ENCODE measurements around the gene LHPP. TPM values are rescaled to one million over a fixed set of nuclear protein-coding genes. Genes with fewer than 3 reads are reported as not detected.

Gene LHPP
- total RNA-seq, 4 donors from 2014 or later = 34.2 to 76.7 (median 38.2) TPM

DNA sequence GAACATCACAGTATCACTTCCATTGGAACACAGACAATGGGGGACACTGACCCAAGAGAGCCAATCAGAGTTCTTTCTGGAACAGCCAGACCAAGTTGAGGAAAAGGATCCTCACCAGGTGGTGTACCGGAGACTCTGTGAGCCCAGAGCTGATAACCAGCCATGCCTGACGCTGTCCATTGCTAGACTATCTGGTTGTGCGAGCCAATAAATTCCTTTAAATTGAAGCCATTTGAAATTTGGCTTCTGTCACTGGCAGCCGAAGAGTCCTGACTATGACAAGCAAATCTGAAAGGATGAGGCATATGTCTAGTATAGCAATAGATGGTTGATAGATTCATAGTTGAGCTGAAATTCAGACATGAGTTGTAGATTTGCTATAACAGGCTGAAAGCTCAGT, 3.1 kb upstream of the LHPP start:
- no peak overlapping the region for H3K4me3 ChIP-seq
- H3K27me3 ChIP-seq = no peaks in the 10 kb centered on the region
- no peak for TF ChIP-seq POLR2A (IDR thresholded peaks at IDR 0.05)
- TF ChIP-seq, protein P1, sequence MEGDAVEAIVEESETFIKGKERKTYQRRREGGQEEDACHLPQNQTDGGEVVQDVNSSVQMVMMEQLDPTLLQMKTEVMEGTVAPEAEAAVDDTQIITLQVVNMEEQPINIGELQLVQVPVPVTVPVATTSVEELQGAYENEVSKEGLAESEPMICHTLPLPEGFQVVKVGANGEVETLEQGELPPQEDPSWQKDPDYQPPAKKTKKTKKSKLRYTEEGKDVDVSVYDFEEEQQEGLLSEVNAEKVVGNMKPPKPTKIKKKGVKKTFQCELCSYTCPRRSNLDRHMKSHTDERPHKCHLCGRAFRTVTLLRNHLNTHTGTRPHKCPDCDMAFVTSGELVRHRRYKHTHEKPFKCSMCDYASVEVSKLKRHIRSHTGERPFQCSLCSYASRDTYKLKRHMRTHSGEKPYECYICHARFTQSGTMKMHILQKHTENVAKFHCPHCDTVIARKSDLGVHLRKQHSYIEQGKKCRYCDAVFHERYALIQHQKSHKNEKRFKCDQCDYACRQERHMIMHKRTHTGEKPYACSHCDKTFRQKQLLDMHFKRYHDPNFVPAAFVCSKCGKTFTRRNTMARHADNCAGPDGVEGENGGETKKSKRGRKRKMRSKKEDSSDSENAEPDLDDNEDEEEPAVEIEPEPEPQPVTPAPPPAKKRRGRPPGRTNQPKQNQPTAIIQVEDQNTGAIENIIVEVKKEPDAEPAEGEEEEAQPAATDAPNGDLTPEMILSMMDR (IDR thresholded peaks at IDR 0.05) = no peak
- no peaks in the 10 kb centered on the region for H3K9me3 ChIP-seq
- no peak for DNase-seq
- H3K27ac ChIP-seq = no peak overlapping the region
- H3K4me1 ChIP-seq = no peaks in the 10 kb centered on the region
- H3K36me3 ChIP-seq = no peaks in the 10 kb centered on the region

GRCh38 chr10:124458889-124459288, 2.7 kb upstream of the LHPP start:
- H3K9me3 ChIP-seq = no peaks in the 10 kb centered on the region
- TF ChIP-seq, protein P1 (IDR thresholded peaks at IDR 0.05) = no peak
- TF ChIP-seq POLR2A (IDR thresholded peaks at IDR 0.05) = no peak
- no peak overlapping the region for H3K27ac ChIP-seq
- H3K27me3 ChIP-seq = no peaks in the 10 kb centered on the region
- no peak overlapping the region for H3K4me3 ChIP-seq
- no peak for DNase-seq
- H3K36me3 ChIP-seq = no peaks in the 10 kb centered on the region
- H3K4me1 ChIP-seq = no peaks in the 10 kb centered on the region

GRCh38 chr10:124459395-124459794, 2.2 kb upstream of the LHPP start:
- H3K36me3 ChIP-seq = no peaks in the 10 kb centered on the region
- no peak overlapping the region for H3K4me3 ChIP-seq
- no peaks in the 10 kb centered on the region for H3K4me1 ChIP-seq
- H3K27ac ChIP-seq = no peak overlapping the region
- TF ChIP-seq, protein P1 (IDR thresholded peaks at IDR 0.05) = no peak
- TF ChIP-seq POLR2A (IDR thresholded peaks at IDR 0.05) = no peak
- no peaks in the 10 kb centered on the region for H3K27me3 ChIP-seq
- no peaks in the 10 kb centered on the region for H3K9me3 ChIP-seq
- no peak for DNase-seq

GRCh38 chr10:124460144-124460543, 1.5 kb upstream of the LHPP start:
- no peaks in the 10 kb centered on the region for H3K36me3 ChIP-seq
- no peak for DNase-seq
- H3K4me3 ChIP-seq = no peak overlapping the region
- no peaks in the 10 kb centered on the region for H3K9me3 ChIP-seq
- H3K27ac ChIP-seq = no peak overlapping the region
- TF ChIP-seq POLR2A (IDR thresholded peaks at IDR 0.05) = no peak
- TF ChIP-seq, protein P1 (IDR thresholded peaks at IDR 0.05) = no peak
- H3K4me1 ChIP-seq = peaks cover 0 to 6% (median 0%) of the 10 kb centered on the region in 4 donors
- H3K27me3 ChIP-seq = no peaks in the 10 kb centered on the region

DNA sequence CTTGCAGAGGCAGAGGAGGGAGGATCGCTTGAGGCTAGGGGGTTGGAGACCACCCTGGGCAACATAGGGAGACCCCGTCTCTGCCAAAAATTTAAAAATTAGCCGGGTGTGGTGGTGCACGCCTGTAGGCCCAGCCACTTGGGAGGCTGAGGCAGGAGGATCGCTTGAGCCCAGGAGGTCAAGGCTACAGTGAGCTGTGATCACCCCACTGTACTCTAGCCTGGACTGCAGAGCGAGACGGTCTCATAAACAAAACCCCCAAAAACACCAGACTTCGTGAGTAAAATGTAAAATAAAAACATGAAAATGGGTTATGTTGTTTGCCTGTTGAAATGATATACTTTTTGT, 699 bp downstream of the LHPP start:
- H3K9me3 ChIP-seq = no peaks in the 10 kb centered on the region
- DNase-seq = no peak

More for the DNA sequence above, 699 bp downstream of the LHPP start:
- peak overlapping the region; percentile 80 to 98 (median 86) for H3K27ac ChIP-seq
- H3K4me1 ChIP-seq = peaks cover 0 to 8% (median 0%) of the 10 kb centered on the region in 4 donors
- no peaks in the 10 kb centered on the region for H3K36me3 ChIP-seq
- TF ChIP-seq POLR2A (IDR thresholded peaks at IDR 0.05) = no peak
- TF ChIP-seq, protein P1 (IDR thresholded peaks at IDR 0.05) = no peak
- H3K4me3 ChIP-seq = peak overlapping the region; percentile 75 to 90 (median 80)
- H3K27me3 ChIP-seq = no peaks in the 10 kb centered on the region

All from Peyer's patch (tissue), 4 donors.